GM12878 (cell line): Measurements from ENCODE around the gene ATP5ME. TPM values are rescaled to one million over a fixed set of nuclear protein-coding genes. Genes with fewer than 3 reads are reported as not detected.

Experiments
- ATAC-seq: fragments of 200-7000 bp; cut with Tn5 transposase; 3 replicates; pipeline ENCODE4 v1.9.1; 2020; ENCODE audit warnings: mild to moderate bottlenecking, moderate library complexity
- BruUV-seq: library from RNA; stranded (reverse); fragments of 400-500 nt; replicated peaks from 2 replicates; lab custom pipeline; 2021; lab: Mats Ljungman, UMichigan
- CTCF ChIA-PET: fragments of 300-600 bp; sonication (Branson Sonifier 250); formaldehyde crosslinking; extraction: SDS; loops from one replicate; lab custom pipeline; 2021; ENCODE audit warnings: inconsistent platforms; lab: Yijun Ruan, JAX
- POLR2A ChIA-PET: fragments of 350-600 bp; formaldehyde crosslinking; extraction: SDS; loops from one replicate; lab custom pipeline; 2021; ENCODE audit warnings: inconsistent platforms; lab: Charles Lee
- RAD21 ChIA-PET: fragments of 300-600 bp; sonication (Branson Sonifier 250); formaldehyde crosslinking; loops from one replicate; lab custom pipeline; 2023; ENCODE audit warnings: antibody characterized with exemption; ENCODE audit not compliant: unreplicated experiment; lab: Charles Lee
- SMC1A ChIA-PET: fragments of 300-600 bp; sonication (Branson Sonifier 250); formaldehyde crosslinking; loops from one replicate; lab custom pipeline; 2023; ENCODE audit not compliant: unreplicated experiment, uncharacterized antibody; lab: Charles Lee
- DNase-seq: peaks from one replicate; pipeline ENCODE4 v3.0.0-alpha.2; 2011; ENCODE audit warnings: low read depth, low spot score
- FAIRE-seq: peaks from 3 replicates; lab custom pipeline; 2011; peaks lifted over from hg19 to GRCh38; lab: Jason Lieb, UNC
- H2AFZ ChIP-seq: 2 replicates; pipeline ENCODE4 v1.6.0; 2011; ENCODE audit warnings: low read depth, low read length, control low read depth; ENCODE audit not compliant: control insufficient read depth
- H3K27ac ChIP-seq: 2 replicates; pipeline ENCODE4 v1.5.1; 2011; ENCODE audit warnings: control low read depth; ENCODE audit not compliant: control insufficient read depth, insufficient read depth
- H3K27me3 ChIP-seq, 2 experiments: replicated peaks in 1 of 2; 2 replicates each; pipeline versions ENCODE4 v1.6.0 to v1.6.1; 2011; ENCODE audit warnings: low read length in 1 of 2; ENCODE audit not compliant: control insufficient read depth in 2 of 2, insufficient read depth in 2 of 2
- H3K36me3 ChIP-seq, 2 experiments: 2 replicates each; pipeline ENCODE4 v1.5.1; 2011; ENCODE audit warnings: low read length in 1 of 2; ENCODE audit not compliant: control insufficient read depth in 2 of 2, insufficient read depth in 2 of 2
- H3K4me1 ChIP-seq: 2 replicates; pipeline ENCODE4 v1.6.1; 2011; ENCODE audit warnings: mild to moderate bottlenecking, low read length, moderate library complexity, mixed read lengths; ENCODE audit not compliant: control insufficient read depth, insufficient read depth
- H3K4me2 ChIP-seq: 2 replicates; pipeline ENCODE4 v1.6.0; 2011; ENCODE audit warnings: control low read depth; ENCODE audit not compliant: control insufficient read depth, insufficient read depth
- H3K4me3 ChIP-seq: fragments of 200-600 bp; sonication (generic); 2 replicates; pipeline ENCODE4 v1.5.1; 2016
- H3K79me2 ChIP-seq: 2 replicates; pipeline ENCODE4 v1.6.0; 2011; ENCODE audit warnings: low read length; ENCODE audit not compliant: control insufficient read depth, insufficient read depth
- H3K9ac ChIP-seq: 2 replicates; pipeline ENCODE4 v1.8.0; 2011; ENCODE audit warnings: low read length, control low read depth, mixed read lengths; ENCODE audit not compliant: control insufficient read depth, insufficient read depth
- H3K9me3 ChIP-seq: replicated peaks from 3 replicates; pipeline ENCODE4 v1.5.1; 2011; ENCODE audit warnings: mild to moderate bottlenecking, low read length; ENCODE audit not compliant: control insufficient read depth, insufficient read depth
- H4K20me1 ChIP-seq: 2 replicates; pipeline ENCODE4 v1.6.0; 2011; ENCODE audit not compliant: control insufficient read depth, insufficient read depth
- CEBPB ChIP-seq, 2 experiments: fragments of 150-350 bp in 1 of 2; IDR thresholded peaks; 2 replicates each; pipeline ENCODE4 v1.6.1; 2012 to 2014; ENCODE audit warnings: low read depth in 2 of 2, low read length in 2 of 2, borderline replicate concordance in 1 of 2, inconsistent platforms in 1 of 2
- E4F1 ChIP-seq: fragments of 450-650 bp; IDR thresholded peaks from 2 replicates; pipeline ENCODE4 v1.6.1; 2018; ENCODE audit warnings: borderline replicate concordance, mild to moderate bottlenecking; ENCODE audit not compliant: partially characterized antibody
- MEF2A ChIP-seq: IDR thresholded peaks from 2 replicates; pipeline ENCODE4 v1.6.1; 2011; ENCODE audit warnings: low read depth, mild to moderate bottlenecking, low read length, moderate library complexity; ENCODE audit not compliant: insufficient read depth
- YBX1 ChIP-seq: fragments of 450-650 bp; IDR thresholded peaks from 2 replicates; pipeline ENCODE4 v1.6.1; 2016; ENCODE audit warnings: antibody characterized with exemption
- YY1 ChIP-seq: IDR thresholded peaks from 2 replicates; pipeline ENCODE4 v1.6.1; 2011; ENCODE audit warnings: low read depth, mild to moderate bottlenecking, low read length
- WGBS: methylation state at CpG from one replicate; pipeline ENCODE4 v1.1.6; 2016; ENCODE audit warnings: low lambda C conversion rate; ENCODE audit not compliant: insufficient replicate concordance, insufficient coverage; ENCODE audit errors: missing lambda C conversion rate; 5-methylcytosine and 5-hydroxymethylcytosine counted together
- in situ Hi-C: fragments of 300-500 bp; cut with MboI; formaldehyde crosslinking; loops from 9 replicates; pipeline ENCODE4 v1.14.3; 2018; ENCODE audit warnings: mixed read lengths
- intact Hi-C: fragments of 100-400 bp; cut with micrococcal nuclease; formaldehyde crosslinking; loops from one replicate; pipeline ENCODE4 v1.14.2; 2022; ENCODE audit not compliant: unreplicated experiment
- polyA plus RNA-seq, 11 experiments: library from polyadenylated mRNA; depleted of rRNA in 4 of 11; unstranded in 6 of 11; stranded (reverse) in 5 of 11; fragments of >200 nt; fragmentation: Nextera tagmentation in 4 of 11; fragmentation: Illumina TruSeq in 1 of 11; extraction: Ambion mirVana in 4 of 11; extraction: Trizol in 1 of 11; gene quantifications; 1 replicate in 1 of 11; 2 replicates in 10 of 11; pipeline versions ENCODE4 v1.2.1 to v1.2.3, GENCODE V29; 2011 to 2016; ENCODE audit warnings: inconsistent platforms in 2 of 11, missing spikeins in 2 of 11, low read depth in 1 of 11
- total RNA-seq, 4 experiments: library from RNA; depleted of rRNA in 3 of 4; stranded (reverse); fragments of >200 nt in 3 of 4; fragmentation: Illumina TruSeq in 1 of 4; extraction: Trizol in 1 of 4; gene quantifications; 2 replicates each; pipeline versions ENCODE4 v1.2.1 to v1.2.3, GENCODE V29; 2013 to 2021

The ATP5ME gene
- total and polyA plus RNA-seq, 10 of the 15 experiments (the other 5 are each of a cell fraction or from before 2014, with no cell fraction given) = 279 to 2,374 (median 509) TPM

GRCh38 chr4:721261-722168 is 47.4 kb upstream of the ATP5ME start:
- ATAC-seq (no peak), FAIRE-seq (no peak), DNase-seq (no peak)
- no peaks in the 10 kb centered on the region; the same call in none of the 2 replicates for H3K79me2 ChIP-seq
- H3K4me2 ChIP-seq = no peak overlapping the region
- ChIA-PET CTCF (no interaction called here), RAD21 (no interaction called here), SMC1A (no interaction called here), POLR2A (no interaction called here)
- H3K4me1 ChIP-seq = no peaks in the 10 kb centered on the region
- no peak overlapping the region for H3K27ac ChIP-seq
- no peak for TF ChIP-seq E4F1
- TF ChIP-seq YY1 = no peak
- TF ChIP-seq MEF2A = no peak
- TF ChIP-seq CEBPB (IDR thresholded peaks at IDR 0.05; ENCODE audit: borderline replicate concordance in 1 of 2, low read depth in 2 of 2, low read length in 2 of 2) = no peak
- TF ChIP-seq YBX1 = no peak
- intact Hi-C loops = no loop called here
- H4K20me1 ChIP-seq = peaks cover 2% of the 10 kb centered on the region; the same call in 1 of the 2 replicates
- BruUV-seq = no TSS peak
- H3K4me3 ChIP-seq = no peak overlapping the region
- no peak overlapping the region for H3K9ac ChIP-seq
- H2AFZ ChIP-seq = no peak overlapping the region
- peaks cover 2 to 11% of the 10 kb centered on the region in 2 experiments; a peak in 2 of 4 replicates for H3K36me3 ChIP-seq
- in situ Hi-C loops = no loop called here
- no peaks in the 10 kb centered on the region; the same call in 2 of the 3 replicates for H3K9me3 ChIP-seq
- no peaks in the 10 kb centered on the region for H3K27me3 ChIP-seq
- WGBS = 97% methylated on average over 31 of the region's 31 CpGs
